ENCODE data around the gene CISH. TPM values are rescaled to one million over a fixed set of nuclear protein-coding genes. Genes with fewer than 3 reads are reported as not detected.

CISH gene
- total and polyA plus RNA-seq, 4 donors, result 37.8 to 104 (median 46.6) TPM

GRCh38 chr3:50644561-50644960 is 33.0 kb upstream of the CISH start:
- peaks cover 0 to 24% (median 10%) of the 10 kb centered on the region in 5 donors for H3K4me1 ChIP-seq (ENCODE audit: control insufficient read depth in 5 of 5, insufficient read depth in 5 of 5, low read length in 5 of 5)
- ATAC-seq (ENCODE audit: insufficient read depth, low FRiP score) (no peak), DNase-seq (peak; percentile 79 to 93 (median 86))
- H3K9me3 ChIP-seq (ENCODE audit: control insufficient read depth in 4 of 4, insufficient read depth in 3 of 4, low read length in 3 of 4), result no peaks in the 10 kb centered on the region
- no peak overlapping the region for H3K4me3 ChIP-seq
- H3K36me3 ChIP-seq (ENCODE audit: control insufficient read depth in 4 of 4, insufficient read depth in 4 of 4, low read length in 4 of 4), result peaks cover 3 to 81% (median 12%) of the 10 kb centered on the region in 4 donors
- H3K27me3 ChIP-seq (ENCODE audit: control insufficient read depth in 3 of 3, insufficient read depth in 3 of 3, low read length in 2 of 3), result no peaks in the 10 kb centered on the region
- H3K9ac ChIP-seq (ENCODE audit: insufficient read depth in 1 of 2, low read length in 2 of 2), result peak overlapping the region in 1 of 2 donors; percentile 71
- TF ChIP-seq CTCF (IDR thresholded peaks at IDR 0.05; ENCODE audit: control extremely low read depth, extremely low read depth), result no peak
- peak overlapping the region in 1 of 2 donors; percentile 54 for H3K27ac ChIP-seq (ENCODE audit: low read depth in 1 of 2, low read length in 1 of 2)
- 75 to 80% methylated on average over 7 of the region's 7 CpGs for WGBS, 2 donors

GRCh38 chr3:50642382-50642781 is 30.8 kb upstream of the CISH start:
- TF ChIP-seq CTCF (IDR thresholded peaks at IDR 0.05; ENCODE audit: control extremely low read depth, extremely low read depth), result no peak
- Histone ChIP-seq H3K9ac (ENCODE audit: insufficient read depth in 1 of 2, low read length in 2 of 2) (no peak overlapping the region), H3K27me3 (ENCODE audit: control insufficient read depth in 3 of 3, insufficient read depth in 3 of 3, low read length in 2 of 3) (no peaks in the 10 kb centered on the region), H3K27ac (ENCODE audit: low read depth in 1 of 2, low read length in 1 of 2) (no peak overlapping the region), H3K4me1 (ENCODE audit: control insufficient read depth in 5 of 5, insufficient read depth in 5 of 5, low read length in 5 of 5) (peaks cover 0 to 18% (median 10%) of the 10 kb centered on the region in 5 donors), H3K4me3 (no peak overlapping the region), H3K9me3 (ENCODE audit: control insufficient read depth in 4 of 4, insufficient read depth in 3 of 4, low read length in 3 of 4) (no peaks in the 10 kb centered on the region), H3K36me3 (ENCODE audit: control insufficient read depth in 4 of 4, insufficient read depth in 4 of 4, low read length in 4 of 4) (peaks cover 3 to 66% (median 12%) of the 10 kb centered on the region in 4 donors)
- DNase-seq, result no peak
- WGBS, 2 donors, result 94 to 97% methylated on average over 1 of the region's 1 CpG
- no peak for ATAC-seq (ENCODE audit: insufficient read depth, low FRiP score)

GRCh38 chr3:50639055-50639494 is 27.5 kb upstream of the CISH start:
- WGBS, 2 donors, result 89 to 95% methylated on average over 6 of the region's 6 CpGs
- ATAC-seq (ENCODE audit: insufficient read depth, low FRiP score) (no peak), DNase-seq (no peak)

More at GRCh38 chr3:50639055-50639494, 27.5 kb upstream of the CISH start:
- Histone ChIP-seq H3K9me3 (ENCODE audit: control insufficient read depth in 4 of 4, insufficient read depth in 3 of 4, low read length in 3 of 4) (no peaks in the 10 kb centered on the region), H3K4me3 (no peak overlapping the region), H3K27me3 (ENCODE audit: control insufficient read depth in 3 of 3, insufficient read depth in 3 of 3, low read length in 2 of 3) (no peaks in the 10 kb centered on the region), H3K36me3 (ENCODE audit: control insufficient read depth in 4 of 4, insufficient read depth in 4 of 4, low read length in 4 of 4) (peaks cover 1 to 40% (median 12%) of the 10 kb centered on the region in 4 donors), H3K9ac (ENCODE audit: insufficient read depth in 1 of 2, low read length in 2 of 2) (no peak overlapping the region), H3K27ac (ENCODE audit: low read depth in 1 of 2, low read length in 1 of 2) (peak overlapping the region in 1 of 2 donors; percentile 76), H3K4me1 (ENCODE audit: control insufficient read depth in 5 of 5, insufficient read depth in 5 of 5, low read length in 5 of 5) (peaks cover 2 to 15% (median 3%) of the 10 kb centered on the region in 5 donors)
- TF ChIP-seq CTCF (IDR thresholded peaks at IDR 0.05; ENCODE audit: control extremely low read depth, extremely low read depth), result no peak
